Smooth muscle cell (in vitro differentiated cells): ENCODE measurements around the gene LMX1B. TPM values are rescaled to one million over a fixed set of nuclear protein-coding genes. Genes with fewer than 3 reads are reported as not detected.
"Not testable (repeated sequence)": the region's sequence is repeated elsewhere in the genome, so short reads cannot be mapped to it uniquely, and the experiment has no call there.

Source experiments
- DNase-seq: peaks from one replicate; lab custom pipeline; 2025; ENCODE audit not compliant: unreplicated experiment; lab: John Stamatoyannopoulos, UW
- H2AFZ ChIP-seq: fragments of 200-600 bp; sonication (generic); 2 replicates; pipeline ENCODE4 v1.6.0; 2016; ENCODE audit warnings: antibody characterized with exemption, low read depth, mild to moderate bottlenecking
- H3F3A ChIP-seq: fragments of 200-600 bp; sonication (generic); 2 replicates; pipeline ENCODE4 v1.6.0; 2017; ENCODE audit warnings: antibody characterized with exemption, low read depth
- H3K27ac ChIP-seq: fragments of 200-600 bp; sonication (generic); 2 replicates; pipeline ENCODE4 v1.5.1; 2016; ENCODE audit warnings: low read depth, mild to moderate bottlenecking
- H3K27me3 ChIP-seq: fragments of 200-600 bp; sonication (generic); 2 replicates; pipeline ENCODE4 v1.6.1; 2016; ENCODE audit warnings: low read depth, mild to moderate bottlenecking
- H3K36me3 ChIP-seq: fragments of 200-600 bp; sonication (generic); 2 replicates; pipeline ENCODE4 v1.5.1; 2016; ENCODE audit warnings: low read depth
- H3K4me1 ChIP-seq: fragments of 200-600 bp; sonication (generic); 2 replicates; pipeline ENCODE4 v1.5.1; 2016; ENCODE audit warnings: low read depth
- H3K4me2 ChIP-seq: fragments of 200-600 bp; sonication (generic); 2 replicates; pipeline ENCODE4 v1.6.0; 2016; ENCODE audit warnings: mild to moderate bottlenecking
- H3K4me3 ChIP-seq: fragments of 200-600 bp; sonication (generic); 2 replicates; pipeline ENCODE4 v1.5.1; 2016; ENCODE audit warnings: mild to moderate bottlenecking
- H3K79me2 ChIP-seq: fragments of 200-600 bp; sonication (generic); 2 replicates; pipeline ENCODE4 v1.6.0; 2016; ENCODE audit warnings: low read depth, mild to moderate bottlenecking
- H3K9ac ChIP-seq: fragments of 200-600 bp; sonication (generic); 2 replicates; pipeline ENCODE4 v1.6.0; 2016; ENCODE audit warnings: low read depth
- H3K9me3 ChIP-seq: fragments of 200-600 bp; sonication (generic); replicated peaks from 2 replicates; pipeline ENCODE4 v1.5.1; 2016; ENCODE audit warnings: low read depth
- H4K20me1 ChIP-seq: fragments of 200-600 bp; sonication (generic); 2 replicates; pipeline ENCODE4 v1.6.0; 2016; ENCODE audit warnings: low read depth
- CTCF ChIP-seq: fragments of 200-600 bp; sonication (generic); IDR thresholded peaks from 2 replicates; pipeline ENCODE4 v1.5.1; 2017; ENCODE audit warnings: borderline replicate concordance, mild to moderate bottlenecking, antibody characterized with exemption; ENCODE audit not compliant: insufficient read depth, poor library complexity, severe bottlenecking
- WGBS: methylation state at CpG from one replicate; pipeline ENCODE4 v1.1.7; 2016; ENCODE audit warnings: low lambda C conversion rate; 5-methylcytosine and 5-hydroxymethylcytosine counted together
- polyA plus RNA-seq: library from polyadenylated mRNA; unstranded; fragments of >200 nt; fragmentation: Nextera tagmentation; extraction: Ambion mirVana; gene quantifications from 2 replicates; pipeline ENCODE4 v1.2.1, GENCODE V29; 2016
- total RNA-seq: library from RNA; depleted of rRNA; stranded (reverse); fragments of >200 nt; gene quantifications from 2 replicates; pipeline ENCODE4 v1.2.3, GENCODE V29; 2014

Gene LMX1B
- total and polyA plus RNA-seq, 2 experiments from 2014 or later, result not detected

- Histone ChIP-seq H3F3A (no peaks in the 10 kb centered on the region), H3K4me3 (no peak overlapping the region), H4K20me1 (no peaks in the 10 kb centered on the region), H3K36me3 (no peaks in the 10 kb centered on the region), H3K79me2 (no peaks in the 10 kb centered on the region), H2AFZ (no peak overlapping the region), H3K27me3 (peaks cover 62% of the 10 kb centered on the region), H3K4me2 (no peak overlapping the region), H3K9me3 (no peaks in the 10 kb centered on the region), H3K27ac (no peak overlapping the region), H3K9ac (no peak overlapping the region), H3K4me1 (no peaks in the 10 kb centered on the region)
- no peak for TF ChIP-seq CTCF
- WGBS, result 95% methylated on average over 11 of the region's 11 CpGs
- DNase-seq, result no peak
Measured at GRCh38 chr9:126565336-126566128, 48.2 kb upstream of the LMX1B start.

DNA sequence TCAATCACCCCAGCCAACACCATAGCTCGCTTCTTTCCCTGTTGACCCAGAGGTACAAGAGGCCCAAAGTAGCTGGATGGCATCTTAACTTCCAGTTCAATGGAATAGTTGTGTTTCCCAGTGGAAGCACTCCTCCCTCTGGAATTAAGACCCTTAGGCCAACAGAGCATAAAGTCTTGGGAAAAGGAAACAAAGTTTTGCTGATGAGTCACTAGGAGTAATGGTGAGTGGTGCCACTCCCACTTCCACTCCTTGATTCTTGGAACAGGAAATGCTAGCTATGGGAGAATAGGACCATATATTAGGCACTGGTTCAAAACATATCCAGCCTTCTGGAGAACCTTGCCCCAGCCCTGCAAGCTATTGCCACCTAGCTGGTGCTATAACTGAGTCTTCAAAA lies 44.7 kb upstream of the LMX1B start:
- Histone ChIP-seq H3F3A (no peaks in the 10 kb centered on the region), H4K20me1 (no peaks in the 10 kb centered on the region), H3K27ac (no peak overlapping the region), H2AFZ (no peak overlapping the region), H3K4me2 (no peak overlapping the region), H3K79me2 (no peaks in the 10 kb centered on the region), H3K36me3 (no peaks in the 10 kb centered on the region), H3K4me1 (no peaks in the 10 kb centered on the region), H3K4me3 (no peak overlapping the region), H3K9me3 (no peaks in the 10 kb centered on the region), H3K27me3 (peaks cover 28% of the 10 kb centered on the region), H3K9ac (no peak overlapping the region)
- TF ChIP-seq CTCF, result no peak
- WGBS, result 90% methylated on average over 1 of the region's 1 CpG
- no peak for DNase-seq

DNA sequence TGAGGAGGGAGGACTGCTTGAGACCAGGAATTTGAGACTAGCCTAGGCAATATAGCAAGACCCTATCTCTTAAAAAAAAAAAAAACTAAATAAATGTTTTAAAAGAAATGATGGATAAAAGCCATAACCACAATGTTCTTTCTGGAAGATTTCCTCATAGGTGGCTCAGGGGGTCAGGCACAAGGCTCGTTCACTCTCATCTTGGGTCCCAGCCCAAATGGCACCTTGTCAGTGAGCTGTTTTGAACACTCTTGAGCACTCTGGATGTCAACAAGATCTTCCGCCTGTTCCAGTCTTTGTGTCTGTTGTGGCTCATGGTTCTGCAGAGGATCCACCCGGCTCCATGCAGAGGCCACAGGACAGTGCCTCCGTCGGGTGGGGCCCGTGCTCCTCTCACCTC lies 35.7 kb upstream of the LMX1B start:
- Histone ChIP-seq H3K9ac (no peak overlapping the region), H3K79me2 (no peaks in the 10 kb centered on the region), H3K4me2 (no peak overlapping the region), H2AFZ (no peak overlapping the region), H3K36me3 (no peaks in the 10 kb centered on the region), H3K27ac (no peak overlapping the region), H3K9me3 (no peaks in the 10 kb centered on the region), H3K27me3 (peaks cover 27% of the 10 kb centered on the region), H3F3A (no peaks in the 10 kb centered on the region), H4K20me1 (no peaks in the 10 kb centered on the region), H3K4me3 (no peak overlapping the region), H3K4me1 (no peaks in the 10 kb centered on the region)
- DNase-seq, result no peak
- 91% methylated on average over 6 of the region's 6 CpGs for WGBS
- TF ChIP-seq CTCF, result no peak

DNA sequence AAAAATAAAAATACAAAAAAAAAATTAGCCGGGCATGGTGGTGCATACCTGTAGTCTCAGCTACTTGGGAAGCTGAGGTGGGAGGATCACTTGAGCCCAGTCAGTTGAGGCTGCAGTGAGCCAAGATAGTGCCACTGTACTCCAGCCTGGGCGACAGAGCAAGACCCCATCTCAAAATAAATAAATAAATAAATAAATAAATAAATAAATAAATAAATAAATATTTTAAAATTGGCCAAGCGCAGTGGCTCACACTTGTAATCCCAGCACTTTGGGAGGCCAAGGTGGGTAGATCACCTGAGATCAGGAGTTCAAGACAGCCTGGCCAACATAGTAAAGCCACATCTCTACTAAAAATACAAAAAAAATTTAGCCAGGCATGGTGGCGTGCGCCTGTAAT lies 33.4 kb upstream of the LMX1B start:
- H3K36me3 ChIP-seq, result not testable (repeated sequence)
- WGBS, result 97% methylated on average over 5 of the region's 5 CpGs

More for the DNA sequence above, 33.4 kb upstream of the LMX1B start:
- H2AFZ ChIP-seq, DNase-seq, H3K27ac ChIP-seq, H3K4me3 ChIP-seq, H3K9ac ChIP-seq, H3K9me3 ChIP-seq, H3K4me1 ChIP-seq, H4K20me1 ChIP-seq, H3F3A ChIP-seq, H3K79me2 ChIP-seq, H3K4me2 ChIP-seq: not testable (repeated sequence)
- H3K27me3 ChIP-seq, result peaks cover 33% of the 10 kb centered on the region
